ENCODE measurements around the gene ADAT1. TPM values are rescaled to one million over a fixed set of nuclear protein-coding genes. Genes with fewer than 3 reads are reported as not detected.

The ADAT1 gene
- total and polyA plus RNA-seq, 2 of the 13 experiments (the other 11 are each of a cell fraction or from before 2014, with no cell fraction given): 18.4 to 40.8 TPM

DNA sequence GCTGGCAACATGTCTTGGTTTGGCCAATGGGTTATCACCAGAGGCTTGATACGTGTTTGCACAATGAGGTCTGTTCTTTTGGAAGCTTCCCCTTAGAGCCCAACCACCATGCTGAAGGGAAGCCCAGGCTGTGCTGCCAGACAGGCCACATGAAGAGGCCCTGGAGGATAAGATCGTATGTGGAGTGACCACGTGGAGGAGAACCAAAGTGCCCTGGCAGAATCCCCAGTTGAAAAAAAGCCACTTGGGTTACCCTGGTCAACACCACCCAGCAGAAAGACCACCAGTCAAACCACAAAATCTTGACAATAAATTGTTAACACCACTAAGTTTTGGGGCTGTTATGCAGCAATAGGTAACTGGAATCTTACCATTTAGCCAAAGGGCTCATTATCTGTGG is 7.0 kb upstream of the ADAT1 start:
- WGBS (ENCODE audit: low lambda C conversion rate): 92% methylated on average over 3 of the region's 3 CpGs
- Histone ChIP-seq H3K27ac (ENCODE audit: extremely low read length, insufficient read depth, low read length) (no peak overlapping the region), H3K4me2 (ENCODE audit: low read depth, low read length) (no peak overlapping the region), H3K9ac (ENCODE audit: insufficient read depth, low read depth, low read length) (no peak overlapping the region), H2AFZ (ENCODE audit: low read length) (no peak overlapping the region), H3K79me2 (ENCODE audit: insufficient read depth, low read length) (no peaks in the 10 kb centered on the region), H4K20me1 (ENCODE audit: insufficient read depth, low read length) (no peaks in the 10 kb centered on the region), H3K4me1 (ENCODE audit: insufficient read depth, low read length) (peaks cover 11% of the 10 kb centered on the region; the same call in 1 of the 2 replicates), H3K27me3 (ENCODE audit: control insufficient read depth in 1 of 2, insufficient read depth in 2 of 2, low read length in 2 of 2) (no peaks in the 10 kb centered on the region), H3K36me3 (replicated peaks in 1 of 2; ENCODE audit: control insufficient read depth in 1 of 2, insufficient read depth in 2 of 2, low read length in 2 of 2) (peaks cover 44 to 79% of the 10 kb centered on the region in 2 experiments), H3K4me3 (replicated peaks in 1 of 3; ENCODE audit: insufficient read depth in 1 of 3, low read depth in 2 of 3, low read length in 3 of 3) (no peak overlapping the region), H3K9me3 (ENCODE audit: low read length) (no peaks in the 10 kb centered on the region)
- DNase-seq (ENCODE audit: low spot score) (no peak), FAIRE-seq (no peak), ATAC-seq (no peak)
- no peak for TF ChIP-seq ZNF3 (CRISPR knock-in tag; IDR thresholded peaks at IDR 0.05)
- 0 out of 2 replicates have a peak, but pooled peaks have one; percentile 24 for TF ChIP-seq RBFOX2 (IDR thresholded peaks at IDR 0.05; ENCODE audit: low read depth, low read length)
- ChIA-PET CTCF (ENCODE audit: low intra/inter-chr PET ratio, low total read pairs) (no interaction called here), POLR2A (interaction anchor here (0.7 kb wide), 1 partner anchor 18 kb away, joined by 3 read pairs; the partner anchor contains the start of genes KARS1 and TERF2IP)
- intact Hi-C loops (cut with micrococcal nuclease; ENCODE audit: unreplicated experiment) (no loop called here), in situ Hi-C loops (cut with HindIII; ENCODE audit: extremely low pct_ligation_motif_present, low pct_unique_long_range_greater_than_20kb) (no loop called here)
- no TSS peak for BruUV-seq (replicated peaks)

DNA sequence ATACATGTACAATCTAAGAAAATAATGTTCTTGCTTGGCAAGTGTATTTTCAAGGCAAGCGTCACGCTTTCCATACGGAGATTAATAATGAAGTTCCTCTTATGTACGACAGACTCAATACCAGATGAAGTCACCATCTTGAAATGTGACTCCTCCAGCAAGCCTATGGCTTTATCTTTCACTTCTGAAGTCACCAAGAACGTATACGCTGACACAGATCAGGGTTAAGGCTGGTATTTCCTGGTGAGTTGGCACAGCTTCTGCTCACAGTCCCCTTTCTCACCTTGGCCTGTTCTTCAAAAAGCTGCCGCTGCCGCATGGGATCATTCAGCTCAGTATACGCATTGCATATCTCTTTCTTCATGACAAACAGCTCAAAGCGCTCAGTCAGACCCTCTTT is 6.1 kb upstream of the ADAT1 start:
- no peak overlapping the region for H3K27ac ChIP-seq (ENCODE audit: extremely low read length, insufficient read depth, low read length)
- H3K4me3 ChIP-seq (replicated peaks in 1 of 3; ENCODE audit: insufficient read depth in 1 of 3, low read depth in 2 of 3, low read length in 3 of 3): no peak overlapping the region
- no peaks in the 10 kb centered on the region for H3K9me3 ChIP-seq (ENCODE audit: low read length)
- in situ Hi-C loops (cut with HindIII; ENCODE audit: extremely low pct_ligation_motif_present, low pct_unique_long_range_greater_than_20kb): no loop called here
- no peaks in the 10 kb centered on the region for H4K20me1 ChIP-seq (ENCODE audit: insufficient read depth, low read length)
- H3K27me3 ChIP-seq (ENCODE audit: control insufficient read depth in 1 of 2, insufficient read depth in 2 of 2, low read length in 2 of 2): no peaks in the 10 kb centered on the region
- H3K9ac ChIP-seq (ENCODE audit: insufficient read depth, low read depth, low read length): no peak overlapping the region
- no peak overlapping the region for H2AFZ ChIP-seq (ENCODE audit: low read length)
- ATAC-seq: no peak
- intact Hi-C loops (cut with micrococcal nuclease; ENCODE audit: unreplicated experiment): no loop called here
- FAIRE-seq: no peak
- TF ChIP-seq RBM22 (optimal IDR thresholded peaks at IDR 0.05; ENCODE audit: low read length): peak; percentile 31
- TF ChIP-seq, protein P1, sequence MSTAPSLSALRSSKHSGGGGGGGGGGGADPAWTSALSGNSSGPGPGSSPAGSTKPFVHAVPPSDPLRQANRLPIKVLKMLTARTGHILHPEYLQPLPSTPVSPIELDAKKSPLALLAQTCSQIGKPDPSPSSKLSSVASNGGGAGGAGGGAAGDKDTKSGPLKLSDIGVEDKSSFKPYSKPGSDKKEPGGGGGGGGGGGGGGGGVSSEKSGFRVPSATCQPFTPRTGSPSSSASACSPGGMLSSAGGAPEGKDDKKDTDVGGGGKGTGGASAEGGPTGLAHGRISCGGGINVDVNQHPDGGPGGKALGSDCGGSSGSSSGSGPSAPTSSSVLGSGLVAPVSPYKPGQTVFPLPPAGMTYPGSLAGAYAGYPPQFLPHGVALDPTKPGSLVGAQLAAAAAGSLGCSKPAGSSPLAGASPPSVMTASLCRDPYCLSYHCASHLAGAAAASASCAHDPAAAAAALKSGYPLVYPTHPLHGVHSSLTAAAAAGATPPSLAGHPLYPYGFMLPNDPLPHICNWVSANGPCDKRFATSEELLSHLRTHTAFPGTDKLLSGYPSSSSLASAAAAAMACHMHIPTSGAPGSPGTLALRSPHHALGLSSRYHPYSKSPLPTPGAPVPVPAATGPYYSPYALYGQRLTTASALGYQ (CRISPR knock-in tag; IDR thresholded peaks at IDR 0.05): no peak
- POLR2A ChIA-PET: no interaction called here
- H3K79me2 ChIP-seq (ENCODE audit: insufficient read depth, low read length): no peaks in the 10 kb centered on the region
- peaks cover 19% of the 10 kb centered on the region; the same call in 1 of the 2 replicates for H3K4me1 ChIP-seq (ENCODE audit: insufficient read depth, low read length)
- BruUV-seq (replicated peaks): no TSS peak
- H3K4me2 ChIP-seq (ENCODE audit: low read depth, low read length): no peak overlapping the region
- CTCF ChIA-PET (ENCODE audit: low intra/inter-chr PET ratio, low total read pairs): no interaction called here
- 98% methylated on average over 10 of the region's 10 CpGs for WGBS (ENCODE audit: low lambda C conversion rate)
- DNase-seq (ENCODE audit: low spot score): no peak
- peaks cover 44 to 70% of the 10 kb centered on the region in 2 experiments for H3K36me3 ChIP-seq (replicated peaks in 1 of 2; ENCODE audit: control insufficient read depth in 1 of 2, insufficient read depth in 2 of 2, low read length in 2 of 2)
